Fibroblast of the aortic adventitia (primary cell): ENCODE results near the gene ZNF581. TPM values are rescaled to one million over a fixed set of nuclear protein-coding genes. Genes with fewer than 3 reads are reported as not detected.
A peak's percentile ranks its signal among the peaks of the same experiment; 100 is the strongest.

ENCODE experiments used
- DNase-seq: peaks from one replicate; pipeline ENCODE4 v3.0.0-alpha.2; 2010; ENCODE audit warnings: low read depth
- H3K4me3 ChIP-seq: 2 replicates; pipeline ENCODE4 v1.5.1; 2011; ENCODE audit warnings: low read depth, mild to moderate bottlenecking, control low read depth, low read length, moderate library complexity
- CTCF ChIP-seq: IDR thresholded peaks from 2 replicates; pipeline ENCODE4 v1.5.1; 2011; ENCODE audit warnings: mild to moderate bottlenecking, low read length, control low read depth, inconsistent platforms; ENCODE audit not compliant: insufficient read depth
- total RNA-seq: library from RNA; depleted of rRNA; stranded (reverse); fragments of >200 nt; gene quantifications from 2 replicates; pipeline ENCODE4 v1.2.3, GENCODE V29; 2012; ENCODE audit warnings: low replicate concordance

ZNF581 gene
- total RNA-seq, 1 donor, result 13.9 TPM

GRCh38 chr19:55674841-55675660, 31.6 kb downstream of the ZNF581 start, which contains the start of gene EPN1:
Gene EPN1, plus strand, starts transcription at chr19:55675226. Its CDS starts 3,402 bp downstream, at chr19:55678628.
- H3K4me3 ChIP-seq, result peak within 1 kb of the TSS; percentile 91
- DNase-seq, result peak; percentile 94
- TF ChIP-seq CTCF, result no peak

- no peak for TF ChIP-seq CTCF
- peak overlapping the region; percentile 91 for H3K4me3 ChIP-seq
- DNase-seq, result no peak
Observed at GRCh38 chr19:55675661-55676354, 32.4 kb downstream of the ZNF581 start.

- DNase-seq, result peak; percentile 49
- peak; percentile 14 for TF ChIP-seq CTCF
- H3K4me3 ChIP-seq, result peak overlapping the region; percentile 91
Observed at GRCh38 chr19:55676383-55676782, 32.9 kb downstream of the ZNF581 start.

GRCh38 chr19:55676889-55677505, 33.5 kb downstream of the ZNF581 start:
- H3K4me3 ChIP-seq, result peak overlapping the region; percentile 91
- no peak for DNase-seq
- no peak for TF ChIP-seq CTCF

- DNase-seq, result no peak
- no peak overlapping the region for H3K4me3 ChIP-seq
- TF ChIP-seq CTCF, result no peak
Observed at GRCh38 chr19:55677572-55678028, 34.2 kb downstream of the ZNF581 start.

GRCh38 chr19:55678121-55678671, 34.7 kb downstream of the ZNF581 start:
- no peak for TF ChIP-seq CTCF
- H3K4me3 ChIP-seq, result no peak overlapping the region
- no peak for DNase-seq
